K562 (cell line): ENCODE data around the gene DCAF15.

Experiments used
- CBX2 ChIP-seq: fragments of 200-600 bp; sonication (generic); IDR thresholded peaks from one replicate; pipeline ENCODE4 v1.6.1; 2012; ENCODE audit warnings: mild to moderate bottlenecking, low read length, inconsistent platforms; ENCODE audit not compliant: insufficient read depth, poor library complexity, severe bottlenecking
- CBX5 ChIP-seq: IDR thresholded peaks from 2 replicates; pipeline ENCODE4 v1.6.1; 2014; ENCODE audit warnings: low read depth, borderline replicate concordance
- ELF2 ChIP-seq: fragments of 250-450 bp; sonication (Bioruptor Pico); IDR thresholded peaks from 2 replicates; pipeline ENCODE4 v1.5.0; 2021; ENCODE audit warnings: mild to moderate bottlenecking
- EZH2 ChIP-seq: IDR thresholded peaks from 2 replicates; pipeline ENCODE4 v1.6.1; 2012; ENCODE audit warnings: low read depth, mild to moderate bottlenecking, inconsistent platforms, low read length, borderline replicate concordance
- RBBP5 ChIP-seq: fragments of 200-600 bp; sonication (generic); IDR thresholded peaks from 2 replicates; pipeline ENCODE4 v1.6.1; 2012; ENCODE audit warnings: borderline replicate concordance, mild to moderate bottlenecking, low read length, control low read depth, inconsistent platforms; ENCODE audit not compliant: insufficient read depth, poor library complexity, severe bottlenecking
- SPI1 ChIP-seq: IDR thresholded peaks from 2 replicates; pipeline ENCODE4 v1.6.1; 2011; ENCODE audit warnings: low read depth, low read length, control low read depth, borderline replicate concordance
- ZBTB17 ChIP-seq: fragments of 450-650 bp; formaldehyde crosslinking; IDR thresholded peaks from 2 replicates; pipeline ENCODE4 v1.4.0; 2020; ENCODE audit warnings: mild to moderate bottlenecking
- ZBTB7A ChIP-seq: IDR thresholded peaks from 2 replicates; pipeline ENCODE4 v1.6.1; 2011; ENCODE audit warnings: low read depth, mild to moderate bottlenecking, low read length, moderate library complexity, borderline replicate concordance; ENCODE audit not compliant: control insufficient read depth
- ZNF232 ChIP-seq: sonication (generic); formaldehyde crosslinking; IDR thresholded peaks from 2 replicates; pipeline ENCODE4 v1.8.0; 2022; ENCODE audit warnings: mild to moderate bottlenecking, missing genetic modification reagents
- TF ChIP-seq, protein P1 (sequence below), 3 experiments: IDR thresholded peaks in 2 of 3; conservative IDR thresholded peaks in 1 of 3; 2 replicates each; pipeline ENCODE4 v1.5.1; 2011 to 2012; ENCODE audit warnings: low read length in 3 of 3, mild to moderate bottlenecking in 3 of 3, control low read depth in 2 of 3, improper control_type of control experiment in 1 of 3, inconsistent platforms in 1 of 3, low read depth in 1 of 3, mixed read lengths in 1 of 3, moderate library complexity in 1 of 3; ENCODE audit not compliant: insufficient read depth in 2 of 3
- TF ChIP-seq, protein P2 (sequence below): sonication (generic); formaldehyde crosslinking; IDR thresholded peaks from 2 replicates; pipeline ENCODE4 v1.9.0; 2022; ENCODE audit warnings: mild to moderate bottlenecking, missing genetic modification reagents
- TF ChIP-seq, protein P3 (sequence below): fragments of 250-450 bp; sonication (Bioruptor Pico); IDR thresholded peaks from 2 replicates; pipeline ENCODE4 v1.8.0; 2021; ENCODE audit warnings: moderate library complexity, mild to moderate bottlenecking, inconsistent platforms

DNA sequence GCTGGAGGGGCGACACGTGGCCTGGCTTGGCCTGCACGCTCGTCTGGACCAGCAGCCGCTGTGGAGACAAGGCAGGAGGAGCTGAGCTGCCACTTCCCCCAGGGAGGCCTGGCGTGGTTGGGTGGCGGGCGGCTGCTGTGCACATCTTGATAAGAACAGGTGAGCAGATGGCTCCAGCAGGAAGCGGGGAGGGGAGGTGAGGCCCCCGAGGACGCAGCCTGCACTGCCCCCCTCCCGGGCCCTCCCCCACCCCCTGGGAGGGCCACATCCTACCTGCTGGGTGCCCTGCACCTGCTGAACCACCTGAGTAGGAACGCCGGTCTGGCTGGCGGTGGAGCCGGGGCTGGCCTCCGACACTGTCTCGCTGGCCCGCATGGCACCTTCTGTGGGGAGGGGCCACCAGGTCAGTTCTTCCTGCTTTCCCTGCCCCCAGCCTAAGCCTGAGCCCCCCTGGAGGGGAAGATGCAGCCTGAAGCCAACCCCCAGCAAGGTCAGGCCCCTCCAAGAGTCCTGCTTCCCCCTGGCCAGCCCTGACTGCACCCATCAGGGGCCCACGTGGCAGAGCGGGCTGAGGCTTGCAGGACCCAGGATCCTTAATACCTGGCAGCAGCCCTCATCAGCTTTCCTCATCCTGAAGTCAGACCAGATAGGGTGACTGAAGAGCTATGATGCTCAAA lies 31.0 kb downstream of the DCAF15 start:
- TF ChIP-seq ELF2 (CRISPR knock-in tag) (no peak), ZBTB7A (no peak), ZBTB17 (CRISPR knock-in tag) (no peak), CBX5 (no peak), EZH2 (no peak), CBX2 (no peak), ZNF232 (CRISPR knock-in tag) (no peak), RBBP5 (no peak), SPI1 (no peak)
- TF ChIP-seq, protein P1, sequence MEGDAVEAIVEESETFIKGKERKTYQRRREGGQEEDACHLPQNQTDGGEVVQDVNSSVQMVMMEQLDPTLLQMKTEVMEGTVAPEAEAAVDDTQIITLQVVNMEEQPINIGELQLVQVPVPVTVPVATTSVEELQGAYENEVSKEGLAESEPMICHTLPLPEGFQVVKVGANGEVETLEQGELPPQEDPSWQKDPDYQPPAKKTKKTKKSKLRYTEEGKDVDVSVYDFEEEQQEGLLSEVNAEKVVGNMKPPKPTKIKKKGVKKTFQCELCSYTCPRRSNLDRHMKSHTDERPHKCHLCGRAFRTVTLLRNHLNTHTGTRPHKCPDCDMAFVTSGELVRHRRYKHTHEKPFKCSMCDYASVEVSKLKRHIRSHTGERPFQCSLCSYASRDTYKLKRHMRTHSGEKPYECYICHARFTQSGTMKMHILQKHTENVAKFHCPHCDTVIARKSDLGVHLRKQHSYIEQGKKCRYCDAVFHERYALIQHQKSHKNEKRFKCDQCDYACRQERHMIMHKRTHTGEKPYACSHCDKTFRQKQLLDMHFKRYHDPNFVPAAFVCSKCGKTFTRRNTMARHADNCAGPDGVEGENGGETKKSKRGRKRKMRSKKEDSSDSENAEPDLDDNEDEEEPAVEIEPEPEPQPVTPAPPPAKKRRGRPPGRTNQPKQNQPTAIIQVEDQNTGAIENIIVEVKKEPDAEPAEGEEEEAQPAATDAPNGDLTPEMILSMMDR (IDR thresholded peaks at IDR 0.05 in 2 of 3, conservative IDR thresholded peaks at IDR 0.05 in 1 of 3; ENCODE audit: insufficient read depth in 2 of 3, low read depth in 1 of 3, low read length in 3 of 3): no peak
- TF ChIP-seq, protein P2, sequence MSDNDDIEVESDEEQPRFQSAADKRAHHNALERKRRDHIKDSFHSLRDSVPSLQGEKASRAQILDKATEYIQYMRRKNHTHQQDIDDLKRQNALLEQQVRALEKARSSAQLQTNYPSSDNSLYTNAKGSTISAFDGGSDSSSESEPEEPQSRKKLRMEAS: no peak
- TF ChIP-seq, protein P3, sequence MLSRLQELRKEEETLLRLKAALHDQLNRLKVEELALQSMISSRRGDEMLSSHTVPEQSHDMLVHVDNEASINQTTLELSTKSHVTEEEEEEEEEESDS: no peak
